ENCODE results near the gene SDC1. TPM values are rescaled to one million over a fixed set of nuclear protein-coding genes. Genes with fewer than 3 reads are reported as not detected.

SDC1 gene
- total RNA-seq, 1 donor = 13.0 TPM

- TF ChIP-seq CTCF (IDR thresholded peaks at IDR 0.05; ENCODE audit: insufficient read depth, low read length) = no peak
- DNase-seq (ENCODE audit: low read depth) = no peak
- no peak overlapping the region for H3K4me3 ChIP-seq (ENCODE audit: low read depth, low read length)
Measured at GRCh38 chr2:20173496-20174402, 51.2 kb downstream of the SDC1 start.

GRCh38 chr2:20173064-20173463 is 51.9 kb downstream of the SDC1 start:
- no peak overlapping the region for H3K4me3 ChIP-seq (ENCODE audit: low read depth, low read length)
- no peak for DNase-seq (ENCODE audit: low read depth)
- TF ChIP-seq CTCF (IDR thresholded peaks at IDR 0.05; ENCODE audit: insufficient read depth, low read length) = no peak

GRCh38 chr2:20172273-20173055 is 52.5 kb downstream of the SDC1 start:
- H3K4me3 ChIP-seq (ENCODE audit: low read depth, low read length) = no peak overlapping the region
- DNase-seq (ENCODE audit: low read depth) = no peak
- no peak for TF ChIP-seq CTCF (IDR thresholded peaks at IDR 0.05; ENCODE audit: insufficient read depth, low read length)

- TF ChIP-seq CTCF (IDR thresholded peaks at IDR 0.05; ENCODE audit: insufficient read depth, low read length) = no peak
- DNase-seq (ENCODE audit: low read depth) = no peak
Measured at GRCh38 chr2:20171445-20171977, 53.4 kb downstream of the SDC1 start.

GRCh38 chr2:20170704-20171250 is 54.2 kb downstream of the SDC1 start:
- H3K4me3 ChIP-seq (ENCODE audit: low read depth, low read length) = no peak overlapping the region
- DNase-seq (ENCODE audit: low read depth) = no peak
- TF ChIP-seq CTCF (IDR thresholded peaks at IDR 0.05; ENCODE audit: insufficient read depth, low read length) = no peak

More at GRCh38 chr2:20171445-20171977, 53.4 kb downstream of the SDC1 start:
- H3K4me3 ChIP-seq (ENCODE audit: low read depth, low read length) = no peak overlapping the region
